Activated naive CD4-positive, alpha-beta T cell treated with anti-CD3 and anti-CD28 coated beads, Interleukin-2, amount 10 ng/mL, durations not matched to agents 7 days and 5 days (primary cell): ENCODE measurements around the gene SLC37A2.
A peak's percentile ranks its signal among the peaks of the same experiment; 100 is the strongest.

ENCODE experiments used
- CTCF ChIA-PET: fragments of 350-600 bp; sonication (Branson Sonifier 250); formaldehyde crosslinking; loops from one replicate; lab custom pipeline; 2021; ENCODE audit warnings: antibody characterized with exemption; lab: Charles Lee
- DNase-seq: peaks from one replicate; pipeline ENCODE4 v3.0.0-alpha.2; 2020
- H3K27ac Mint-ChIP-seq: one replicate; pipeline ENCODE4 v1.8.0; 2021; ENCODE audit warnings: mild to moderate bottlenecking, moderate library complexity, mixed read lengths
- H3K27me3 Mint-ChIP-seq: one replicate; pipeline ENCODE4 v1.8.0; 2021; ENCODE audit warnings: mild to moderate bottlenecking, mixed read lengths
- H3K36me3 Mint-ChIP-seq: one replicate; pipeline ENCODE4 v1.8.0; 2021; ENCODE audit warnings: mixed read lengths
- H3K4me1 Mint-ChIP-seq: one replicate; pipeline ENCODE4 v1.8.0; 2021; ENCODE audit warnings: mixed read lengths
- H3K4me3 Mint-ChIP-seq: one replicate; pipeline ENCODE4 v1.8.0; 2021; ENCODE audit warnings: mild to moderate bottlenecking, moderate library complexity, mixed read lengths
- H3K9me3 Mint-ChIP-seq: one replicate; pipeline ENCODE4 v1.8.0; 2021; ENCODE audit warnings: mixed read lengths

The SLC37A2 gene

DNA sequence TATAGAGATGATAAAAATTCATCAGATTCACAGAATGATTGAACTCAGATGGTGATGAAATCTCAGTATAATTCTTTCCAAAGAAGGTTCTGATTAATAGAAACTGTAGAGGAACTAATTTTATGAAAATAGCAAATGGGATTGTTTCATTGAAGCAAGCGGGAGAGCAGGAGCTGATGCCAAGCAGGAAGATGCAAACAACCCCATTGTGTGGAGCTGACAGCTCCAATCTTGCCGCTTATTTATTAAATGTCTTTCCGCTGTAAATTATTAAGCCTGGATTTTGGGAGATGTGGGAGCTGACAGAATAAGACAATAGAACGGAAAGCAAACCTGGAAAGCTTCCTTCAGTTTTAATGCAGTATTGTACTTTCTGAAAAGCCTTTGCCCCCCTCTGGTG is 54.3 kb downstream of the SLC37A2 start:
- Mint-ChIP-seq H3K4me1 (no peaks in the 10 kb centered on the region), H3K4me3 (no peak overlapping the region), H3K9me3 (peaks cover under 1% of the 10 kb centered on the region), H3K27me3 (peaks cover 51% of the 10 kb centered on the region), H3K36me3 (no peaks in the 10 kb centered on the region), H3K27ac (no peak overlapping the region)
- CTCF ChIA-PET = interaction anchor here (0.6 to 0.9 kb wide), 2 partner anchors 9 to 334 kb away, joined by 3 to 5 read pairs; no protein-coding TSS in a partner anchor
- no peak for DNase-seq

DNA sequence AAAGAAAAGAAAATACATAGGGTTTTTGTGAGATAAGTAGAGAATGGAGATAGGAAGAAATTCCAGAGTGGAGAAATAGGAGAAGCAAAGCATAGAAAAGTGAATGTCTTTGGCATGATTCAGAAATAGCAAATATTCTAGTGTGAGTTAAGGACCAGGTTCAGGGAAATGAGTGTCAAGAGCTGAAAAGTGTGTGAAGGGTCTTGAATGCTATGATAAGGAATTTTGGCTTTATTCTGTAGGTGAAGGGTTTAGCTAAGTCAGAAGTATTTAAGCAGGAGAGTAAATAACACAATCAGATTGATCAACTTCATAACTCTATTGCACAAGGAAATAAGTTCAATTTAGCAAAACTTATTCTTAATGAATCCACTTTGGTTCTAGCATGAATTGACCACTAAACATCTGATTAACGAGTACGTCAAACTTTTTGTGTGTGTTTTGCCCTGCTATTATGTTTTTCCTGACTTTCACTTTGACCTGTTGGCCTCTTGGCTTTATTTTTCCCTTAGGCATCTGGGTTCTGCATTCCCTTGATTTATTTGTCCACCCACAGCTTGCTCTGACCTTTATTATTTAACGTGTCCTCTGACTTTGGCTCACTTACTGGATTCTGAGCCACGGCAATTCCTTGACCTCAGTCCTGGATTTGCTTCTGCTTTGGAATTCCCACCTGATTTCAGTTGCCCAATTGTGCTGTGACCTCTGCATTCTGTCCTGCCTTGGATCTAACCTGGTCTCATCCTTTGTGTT is 60.3 kb downstream of the SLC37A2 start:
- CTCF ChIA-PET = interaction anchor here (0.7 to 3.0 kb wide), 7 partner anchors 9 to 225 kb away, joined by 3 to 20 read pairs (median 6); partner anchors contain the start of gene TMEM218
- Mint-ChIP-seq H3K27me3 (peaks cover 49% of the 10 kb centered on the region), H3K27ac (no peak overlapping the region), H3K9me3 (no peaks in the 10 kb centered on the region), H3K4me3 (no peak overlapping the region), H3K36me3 (no peaks in the 10 kb centered on the region), H3K4me1 (peaks cover 4% of the 10 kb centered on the region)
- no peak for DNase-seq

DNA sequence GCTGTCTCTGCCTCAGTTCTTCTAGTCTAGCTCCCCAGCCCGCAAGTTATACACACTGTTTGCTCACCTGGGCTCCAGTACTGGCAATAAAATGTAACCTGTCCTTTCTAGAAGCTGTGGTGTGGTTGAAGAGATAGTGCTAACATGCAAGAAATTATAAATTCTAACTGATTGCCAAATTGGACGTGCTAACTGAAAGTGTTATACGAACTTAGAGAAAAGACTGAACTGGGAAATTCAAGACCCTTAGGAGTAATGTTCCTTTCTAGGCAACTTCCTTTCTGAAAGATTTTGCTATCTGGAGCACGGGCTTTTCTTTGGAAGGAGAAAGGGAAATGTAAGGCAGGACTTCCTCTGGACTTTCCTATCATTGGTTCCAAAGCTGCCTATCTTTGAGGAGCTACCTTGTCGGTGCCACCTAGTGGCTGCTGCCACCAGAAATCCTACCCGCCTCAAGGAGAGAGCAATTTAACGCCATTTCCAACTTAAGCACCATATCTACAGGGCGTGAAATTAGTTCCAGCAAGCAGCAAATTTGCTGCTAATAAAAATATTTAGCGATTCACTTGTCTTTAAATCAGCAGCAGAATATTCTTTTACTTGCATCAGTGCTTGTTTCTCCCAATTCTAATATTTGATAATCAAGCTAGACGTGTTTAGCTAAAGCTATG is 61.0 kb downstream of the SLC37A2 start:
- Mint-ChIP-seq H3K4me3 (no peak overlapping the region), H3K27me3 (peaks cover 49% of the 10 kb centered on the region), H3K9me3 (no peaks in the 10 kb centered on the region), H3K36me3 (no peaks in the 10 kb centered on the region), H3K4me1 (peaks cover 4% of the 10 kb centered on the region), H3K27ac (no peak overlapping the region)
- CTCF ChIA-PET = interaction anchor here (0.7 to 3.0 kb wide), 11 partner anchors 10 to 224 kb away, joined by 3 to 20 read pairs (median 4); partner anchors contain the start of gene TMEM218
- DNase-seq = peak; percentile 56

DNA sequence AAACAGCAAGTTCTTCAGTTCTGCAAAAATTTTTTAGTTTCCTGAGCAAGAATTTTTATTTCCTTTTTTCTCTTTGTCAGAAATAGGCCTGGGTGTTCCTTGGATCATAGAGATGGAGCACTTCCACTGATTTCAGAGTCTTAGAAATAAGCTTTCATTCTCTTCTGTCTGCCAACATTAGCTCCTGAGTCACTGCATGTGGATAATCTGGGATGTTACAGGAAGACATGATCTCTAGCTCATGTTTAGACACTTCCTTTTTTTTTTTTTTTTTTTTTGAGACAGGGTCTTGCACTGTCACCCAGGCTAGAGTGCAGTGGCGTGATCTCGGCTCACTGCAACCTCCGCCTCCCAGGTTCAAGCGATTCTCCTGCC is 61.5 kb downstream of the SLC37A2 start:
- Mint-ChIP-seq H3K4me1 (peaks cover 4% of the 10 kb centered on the region), H3K27ac (no peak overlapping the region), H3K9me3 (no peaks in the 10 kb centered on the region), H3K4me3 (no peak overlapping the region), H3K27me3 (peaks cover 49% of the 10 kb centered on the region), H3K36me3 (no peaks in the 10 kb centered on the region)
- DNase-seq = no peak
- CTCF ChIA-PET = interaction anchor here (0.8 to 3.0 kb wide), 10 partner anchors 10 to 208 kb away, joined by 3 to 20 read pairs (median 4); partner anchors contain the start of gene TMEM218

DNA sequence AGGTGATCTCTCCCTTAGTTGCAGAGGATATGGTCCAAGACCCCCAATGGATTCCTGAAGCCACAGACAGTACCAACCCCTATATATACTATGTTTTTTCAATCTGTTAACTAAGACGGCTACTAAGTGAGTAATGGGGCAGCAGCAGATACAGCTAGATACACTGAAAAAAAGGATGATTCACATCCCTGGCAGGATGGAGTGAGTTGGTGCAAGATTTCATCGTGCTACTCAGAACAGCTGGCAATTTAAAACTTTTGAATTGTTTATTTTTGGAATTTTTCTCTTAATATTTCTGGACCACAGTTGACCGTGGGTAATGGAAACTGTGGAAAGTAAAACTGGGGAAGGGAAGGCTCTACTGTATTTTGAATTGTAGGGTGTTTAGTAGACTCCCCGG is 65.3 kb downstream of the SLC37A2 start:
- CTCF ChIA-PET = interaction anchor here (0.7 to 2.5 kb wide), 4 partner anchors 12 to 147 kb away, joined by 3 to 7 read pairs (median 4); no protein-coding TSS in a partner anchor
- Mint-ChIP-seq H3K9me3 (no peaks in the 10 kb centered on the region), H3K27ac (no peak overlapping the region), H3K4me3 (no peak overlapping the region), H3K36me3 (no peaks in the 10 kb centered on the region), H3K4me1 (peaks cover 4% of the 10 kb centered on the region), H3K27me3 (peaks cover 44% of the 10 kb centered on the region)
- no peak for DNase-seq

DNA sequence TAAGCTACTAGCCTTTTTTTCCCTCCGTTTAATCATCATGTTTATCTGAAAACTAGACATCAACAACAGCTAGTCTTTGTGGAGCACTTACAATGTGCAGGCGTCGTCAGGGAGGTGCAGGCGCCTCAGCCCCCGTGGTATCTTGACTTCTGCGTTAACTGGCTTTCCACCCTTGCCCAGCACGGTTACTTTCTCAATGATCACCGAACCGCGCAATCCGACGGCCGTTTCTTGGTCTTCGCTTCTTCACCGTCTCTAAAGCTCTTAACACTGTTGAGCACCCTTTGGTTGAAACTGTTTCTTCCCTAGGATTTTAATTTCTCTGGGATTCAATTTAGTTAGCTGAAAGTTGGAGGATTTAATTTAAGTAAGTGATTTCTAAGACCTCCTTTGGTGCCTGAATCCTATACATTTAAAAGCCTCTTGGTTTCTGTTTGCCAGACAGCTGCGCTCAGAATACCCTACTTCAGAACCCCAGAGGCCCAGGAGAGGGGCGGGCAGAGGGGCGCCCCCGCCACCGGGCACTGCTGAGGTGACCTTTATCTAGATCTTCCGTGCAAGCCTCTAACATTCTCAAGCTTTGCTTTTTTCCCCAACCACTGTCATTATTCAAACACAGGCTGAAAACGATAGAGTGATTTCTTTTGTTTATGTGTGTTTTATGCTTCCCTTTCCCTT is 66.3 kb downstream of the SLC37A2 start:
- H3K27ac Mint-ChIP-seq = no peak overlapping the region
- no peaks in the 10 kb centered on the region for H3K4me1 Mint-ChIP-seq
- H3K4me3 Mint-ChIP-seq = no peak overlapping the region
- CTCF ChIA-PET = interaction anchor here (1.4 to 2.5 kb wide), 2 partner anchors 11 to 13 kb away, joined by 5 to 7 read pairs; no protein-coding TSS in a partner anchor
- no peaks in the 10 kb centered on the region for H3K36me3 Mint-ChIP-seq
- no peaks in the 10 kb centered on the region for H3K9me3 Mint-ChIP-seq
- peaks cover 47% of the 10 kb centered on the region for H3K27me3 Mint-ChIP-seq
- DNase-seq = no peak

DNA sequence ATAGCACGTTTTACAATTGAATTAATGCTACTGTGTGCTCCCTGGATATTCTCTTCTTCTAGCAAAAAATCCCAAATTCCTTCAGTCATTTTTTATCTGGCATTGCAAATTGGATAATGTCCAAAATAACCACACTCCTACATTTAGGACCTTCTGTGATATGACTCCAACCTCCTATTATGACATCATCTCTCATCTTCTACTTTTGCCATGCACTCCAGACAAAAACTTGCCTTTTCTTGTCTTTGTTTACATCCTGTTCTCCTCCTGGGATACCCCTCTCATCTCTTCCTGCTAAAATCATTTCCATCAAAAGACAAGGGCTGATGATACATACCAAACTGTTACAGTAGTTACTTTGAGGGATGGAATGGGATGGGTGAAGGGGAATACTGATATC is 69.0 kb downstream of the SLC37A2 start:
- H3K9me3 Mint-ChIP-seq = no peaks in the 10 kb centered on the region
- no peak overlapping the region for H3K4me3 Mint-ChIP-seq
- H3K4me1 Mint-ChIP-seq = no peaks in the 10 kb centered on the region
- H3K36me3 Mint-ChIP-seq = no peaks in the 10 kb centered on the region
- CTCF ChIA-PET = no interaction called here
- no peak for DNase-seq
- no peak overlapping the region for H3K27ac Mint-ChIP-seq
- H3K27me3 Mint-ChIP-seq = peaks cover 32% of the 10 kb centered on the region

DNA sequence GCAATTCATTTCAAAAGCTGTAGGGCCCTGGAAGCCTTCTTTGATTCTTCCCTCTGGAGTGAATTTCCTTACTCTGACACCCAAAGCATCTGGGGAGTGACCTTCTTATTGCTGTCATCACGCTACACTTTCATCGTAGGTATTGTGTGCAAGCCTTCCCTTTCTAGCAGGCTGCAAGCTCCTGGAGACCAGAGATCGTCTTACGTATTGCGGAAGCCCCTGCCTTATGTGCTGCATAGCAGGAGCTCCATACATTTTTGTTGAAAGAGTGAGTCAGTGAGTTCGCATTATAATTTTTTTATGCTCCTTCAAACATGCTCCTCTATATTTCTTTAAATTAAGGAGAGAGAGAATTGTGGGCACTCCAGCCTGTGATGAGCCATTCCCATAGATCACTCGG is 69.5 kb downstream of the SLC37A2 start:
- Mint-ChIP-seq H3K27ac (no peak overlapping the region), H3K4me1 (no peaks in the 10 kb centered on the region), H3K9me3 (no peaks in the 10 kb centered on the region), H3K27me3 (peaks cover 28% of the 10 kb centered on the region), H3K4me3 (no peak overlapping the region), H3K36me3 (no peaks in the 10 kb centered on the region)
- CTCF ChIA-PET = no interaction called here
- no peak for DNase-seq

DNA sequence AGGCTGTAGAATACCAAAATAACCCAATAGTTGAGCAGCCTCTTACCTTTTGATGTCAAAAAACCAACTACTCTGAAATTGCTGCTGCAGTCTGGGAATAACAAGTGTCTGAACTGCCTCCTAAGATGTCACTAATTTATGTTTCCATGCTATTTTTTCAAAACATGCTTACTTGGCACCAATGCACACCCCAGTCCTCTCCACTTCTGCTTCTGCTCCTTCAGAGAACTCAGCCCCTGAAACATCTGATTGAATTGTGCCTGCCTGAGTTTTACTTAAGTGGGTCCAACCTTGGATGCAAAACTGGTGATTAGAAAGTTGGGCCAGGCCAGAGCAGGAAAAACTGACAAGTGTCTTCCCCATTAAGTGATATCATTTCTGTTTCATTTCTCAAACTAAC is 72.9 kb downstream of the SLC37A2 start:
- H3K27me3 Mint-ChIP-seq = peaks cover 43% of the 10 kb centered on the region
- no peak for DNase-seq
- CTCF ChIA-PET = no interaction called here
- no peak overlapping the region for H3K27ac Mint-ChIP-seq
- H3K4me1 Mint-ChIP-seq = no peaks in the 10 kb centered on the region
- no peaks in the 10 kb centered on the region for H3K36me3 Mint-ChIP-seq
- no peak overlapping the region for H3K4me3 Mint-ChIP-seq
- H3K9me3 Mint-ChIP-seq = no peaks in the 10 kb centered on the region

DNA sequence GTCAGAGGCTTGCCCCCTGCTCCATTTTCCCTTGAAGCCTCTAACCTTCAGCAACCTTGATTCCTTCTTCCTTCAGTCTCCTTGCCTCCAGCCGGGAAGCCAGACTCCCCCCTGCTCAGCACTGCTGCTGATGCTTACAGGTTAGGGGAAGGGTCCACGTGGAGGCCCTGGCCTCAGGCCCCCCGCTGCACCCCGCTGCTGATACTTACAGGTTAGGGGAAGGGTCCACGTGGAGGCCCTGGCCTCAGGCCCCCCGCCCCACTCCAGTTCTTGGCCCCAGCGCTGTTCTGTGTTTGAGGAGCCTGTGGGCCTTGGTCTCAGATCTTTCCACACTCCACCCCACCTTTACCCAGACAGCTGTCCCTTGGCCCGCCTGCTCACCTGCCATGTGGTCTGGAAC is 75.9 kb downstream of the SLC37A2 start:
- no peaks in the 10 kb centered on the region for H3K9me3 Mint-ChIP-seq
- peaks cover 2% of the 10 kb centered on the region for H3K4me1 Mint-ChIP-seq
- no peak overlapping the region for H3K27ac Mint-ChIP-seq
- no peak for DNase-seq
- H3K27me3 Mint-ChIP-seq = peaks cover 51% of the 10 kb centered on the region
- CTCF ChIA-PET = interaction anchor here (0.9 to 1.1 kb wide), 2 partner anchors 15 to 16 kb away, joined by 3 to 4 read pairs; no protein-coding TSS in a partner anchor
- H3K36me3 Mint-ChIP-seq = no peaks in the 10 kb centered on the region
- H3K4me3 Mint-ChIP-seq = no peak overlapping the region

DNA sequence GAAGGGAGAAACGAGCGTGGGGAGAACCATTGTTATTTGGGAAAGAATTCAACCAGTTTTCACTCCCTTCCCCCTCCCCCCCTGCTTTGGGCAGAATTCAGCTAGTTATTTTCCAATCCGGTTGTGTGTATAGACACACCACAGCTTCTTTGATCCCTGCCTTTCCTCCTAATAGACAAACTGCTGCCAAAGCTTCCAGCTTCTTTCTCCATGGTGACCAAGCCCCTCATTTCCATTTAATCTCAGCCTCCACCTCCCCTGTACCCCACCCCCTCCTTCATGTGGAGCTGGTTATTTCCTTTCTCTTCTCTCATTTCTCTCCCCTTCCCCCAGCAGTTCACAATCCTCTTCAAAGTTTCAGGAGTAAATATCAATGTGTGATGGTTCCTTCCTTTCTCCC is 76.7 kb downstream of the SLC37A2 start:
- Mint-ChIP-seq H3K27me3 (peaks cover 47% of the 10 kb centered on the region), H3K9me3 (no peaks in the 10 kb centered on the region), H3K27ac (no peak overlapping the region), H3K4me1 (peaks cover 2% of the 10 kb centered on the region), H3K4me3 (no peak overlapping the region), H3K36me3 (no peaks in the 10 kb centered on the region)
- CTCF ChIA-PET = interaction anchor here (0.9 to 4.0 kb wide), 5 partner anchors 15 to 49 kb away, joined by 3 to 51 read pairs (median 4); partner anchors contain the start of gene TMEM218
- no peak for DNase-seq
